Neuron (in vitro differentiated cells): ENCODE results near the gene ZNF276.

Experiments
- H2AFZ ChIP-seq: one replicate; pipeline ENCODE4 v1.6.1; 2013; ENCODE audit warnings: low read depth, mild to moderate bottlenecking, inconsistent platforms, low read length, moderate library complexity
- H3K27me3 ChIP-seq: one replicate; pipeline ENCODE4 v1.6.1; 2013; ENCODE audit warnings: low read length; ENCODE audit not compliant: insufficient read depth
- H3K36me3 ChIP-seq: one replicate; pipeline ENCODE4 v1.6.1; 2013; ENCODE audit warnings: low read length; ENCODE audit not compliant: insufficient read depth
- H3K4me1 ChIP-seq: one replicate; pipeline ENCODE4 v1.6.1; 2013; ENCODE audit warnings: low read length; ENCODE audit not compliant: insufficient read depth
- H3K4me3 ChIP-seq: 2 replicates; pipeline ENCODE4 v1.5.1; 2013; ENCODE audit warnings: mild to moderate bottlenecking, low read length, moderate library complexity
- H3K9me3 ChIP-seq: one replicate; pipeline ENCODE4 v1.6.1; 2013; ENCODE audit warnings: low read length

The ZNF276 gene

DNA sequence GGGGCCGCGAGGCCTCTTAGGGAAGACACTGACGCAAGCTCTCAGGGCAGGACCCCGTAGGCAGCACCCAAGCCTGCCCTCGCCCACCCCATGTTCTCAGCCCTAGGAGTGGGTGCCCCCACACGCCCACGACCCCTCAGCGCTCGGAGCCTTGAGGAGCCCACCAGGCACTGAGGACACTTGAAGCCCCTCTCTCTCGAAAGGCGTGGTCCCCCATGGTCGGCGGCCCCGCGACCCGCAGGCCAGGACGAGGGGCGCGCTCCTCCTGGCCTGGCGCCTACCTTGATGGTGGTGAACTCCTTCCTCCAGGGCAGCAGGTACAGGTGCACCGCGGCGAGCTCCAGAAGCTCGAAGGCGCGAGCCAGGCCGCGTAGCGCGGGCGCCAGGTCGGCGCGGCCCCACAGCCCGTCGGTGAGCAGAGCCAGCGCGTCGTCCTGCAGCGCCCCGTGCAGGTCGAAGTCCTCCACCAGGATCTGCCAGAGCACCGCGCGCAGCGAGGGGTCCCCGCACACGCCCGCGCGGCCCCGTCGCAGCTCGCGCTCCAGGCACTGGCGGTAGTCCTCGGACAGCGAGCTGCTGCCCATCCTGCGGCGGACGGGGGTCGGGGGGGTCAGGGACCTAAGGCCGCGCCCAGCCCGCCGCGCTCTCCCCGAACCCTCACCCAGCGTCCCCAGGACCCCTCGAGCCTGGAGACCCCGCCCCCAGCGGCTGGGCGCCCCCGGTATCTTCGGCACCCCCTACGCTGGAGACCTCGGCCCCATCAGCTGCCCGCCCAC is 20.5 kb upstream of the ZNF276 start:
- no peaks in the 10 kb centered on the region for H3K9me3 ChIP-seq
- H3K4me3 ChIP-seq = peak overlapping the region; percentile 73
- peak overlapping the region; percentile 64 for H2AFZ ChIP-seq

DNA sequence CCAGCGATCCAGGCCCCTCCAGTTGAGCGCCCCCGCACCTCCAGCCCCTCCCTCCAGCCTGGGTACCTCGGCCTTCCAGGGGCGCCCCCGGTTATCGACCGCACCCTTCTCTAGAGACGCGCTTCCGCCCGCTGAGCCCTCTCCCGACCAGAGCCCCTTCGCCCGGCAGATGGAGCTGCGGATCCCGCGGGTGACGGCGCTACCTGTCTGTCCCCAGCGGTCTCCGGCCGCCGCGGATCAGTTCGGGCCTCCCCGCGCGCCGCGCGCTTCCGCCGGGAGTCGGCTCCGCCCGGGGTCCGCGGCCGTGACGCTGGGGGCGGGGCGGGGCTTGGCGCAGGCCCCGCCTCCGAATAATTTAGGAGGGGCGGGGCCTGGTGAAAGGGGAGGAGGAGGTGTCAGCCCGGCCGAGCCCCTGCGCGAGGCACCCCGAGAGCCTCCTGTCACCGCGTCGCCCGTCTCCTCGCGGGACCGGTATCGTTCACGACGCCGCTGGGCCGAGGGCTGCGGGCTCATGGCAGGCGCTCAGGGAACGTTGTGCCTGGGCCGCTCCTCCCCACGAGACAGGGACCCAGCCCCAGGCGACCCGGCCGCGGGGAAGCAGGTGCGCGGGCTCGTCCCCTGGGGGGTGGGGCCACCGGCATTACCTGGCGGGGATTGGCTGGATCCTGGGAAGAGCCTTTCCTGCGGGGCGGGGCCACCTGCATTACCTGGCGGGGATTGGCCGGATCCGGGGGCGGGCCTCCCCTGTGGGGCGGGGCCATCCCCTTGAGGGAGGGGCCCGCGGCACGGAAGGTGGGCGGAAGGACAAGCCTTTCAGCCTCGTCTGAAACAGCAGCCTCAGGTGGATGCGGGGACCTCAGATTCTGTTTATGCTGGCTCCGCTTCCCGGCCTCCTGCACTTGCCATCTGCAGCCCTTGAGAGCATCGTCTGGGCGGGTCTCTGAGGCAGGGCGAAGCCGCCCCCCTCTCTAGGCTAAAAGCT is 19.6 kb upstream of the ZNF276 start, which contains the start of gene SPATA2L:
TSS of gene SPATA2L (minus strand) at position 281 of the 982 bp plus-strand sequence. CDS start 473 bp downstream, outside the sequence.
- Histone ChIP-seq H3K27me3 (no peaks in the 10 kb centered on the region), H3K4me1 (peaks cover 12% of the 10 kb centered on the region), H2AFZ (peak within 1 kb of the TSS; percentile 64), H3K4me3 (peak within 1 kb of the TSS; percentile 73), H3K9me3 (no peaks in the 10 kb centered on the region), H3K36me3 (peaks cover 4% of the 10 kb centered on the region)

More for the DNA sequence above, 20.5 kb upstream of the ZNF276 start:
- no peaks in the 10 kb centered on the region for H3K27me3 ChIP-seq
- peaks cover 12% of the 10 kb centered on the region for H3K4me1 ChIP-seq
- H3K36me3 ChIP-seq = peaks cover 11% of the 10 kb centered on the region

DNA sequence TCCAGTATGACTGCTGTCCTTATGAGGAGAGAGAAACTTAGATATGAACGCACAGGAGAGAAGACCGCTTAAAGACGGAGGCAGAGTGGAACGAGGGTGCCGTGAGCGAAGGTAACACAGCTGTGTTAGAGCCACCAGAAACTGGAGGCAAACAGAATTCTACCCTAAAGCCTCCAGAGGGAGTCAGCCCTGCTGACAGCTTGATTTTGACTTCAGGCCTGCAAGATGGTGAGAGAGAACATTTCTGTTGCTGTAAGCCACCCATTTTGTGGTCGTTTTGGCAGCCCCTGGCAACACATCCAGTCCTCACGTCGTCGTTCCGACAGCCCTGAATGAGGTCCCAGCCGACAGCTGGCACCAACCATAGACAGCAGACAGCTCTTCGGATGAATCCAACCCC is 17.1 kb upstream of the ZNF276 start:
- Histone ChIP-seq H3K36me3 (peaks cover 6% of the 10 kb centered on the region), H3K27me3 (no peaks in the 10 kb centered on the region), H3K9me3 (no peaks in the 10 kb centered on the region), H3K4me3 (no peak overlapping the region), H2AFZ (no peak overlapping the region), H3K4me1 (peaks cover 12% of the 10 kb centered on the region)

DNA sequence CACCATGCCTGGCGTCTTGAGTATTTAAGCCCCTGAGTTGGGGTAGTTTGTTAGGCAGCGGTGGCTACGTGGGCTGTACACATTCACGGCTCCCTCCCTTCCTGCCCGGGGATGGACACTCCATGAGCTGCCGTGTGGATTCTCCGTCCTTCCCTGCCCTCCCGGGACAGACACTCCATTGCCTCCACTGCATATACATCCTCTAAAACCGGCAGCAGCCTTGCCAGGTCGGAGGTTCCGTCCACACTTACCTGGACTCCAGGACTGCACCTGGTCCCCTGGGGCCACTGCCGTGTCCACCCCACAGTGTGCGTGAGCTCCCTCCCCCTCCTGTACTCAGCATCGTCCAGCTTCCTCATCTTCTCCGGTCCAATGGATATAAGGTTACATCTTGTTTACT is 16.3 kb upstream of the ZNF276 start:
- Histone ChIP-seq H3K9me3 (no peaks in the 10 kb centered on the region), H3K27me3 (no peaks in the 10 kb centered on the region), H3K4me3 (no peak overlapping the region), H2AFZ (no peak overlapping the region), H3K36me3 (peaks cover 10% of the 10 kb centered on the region), H3K4me1 (peaks cover 10% of the 10 kb centered on the region)

DNA sequence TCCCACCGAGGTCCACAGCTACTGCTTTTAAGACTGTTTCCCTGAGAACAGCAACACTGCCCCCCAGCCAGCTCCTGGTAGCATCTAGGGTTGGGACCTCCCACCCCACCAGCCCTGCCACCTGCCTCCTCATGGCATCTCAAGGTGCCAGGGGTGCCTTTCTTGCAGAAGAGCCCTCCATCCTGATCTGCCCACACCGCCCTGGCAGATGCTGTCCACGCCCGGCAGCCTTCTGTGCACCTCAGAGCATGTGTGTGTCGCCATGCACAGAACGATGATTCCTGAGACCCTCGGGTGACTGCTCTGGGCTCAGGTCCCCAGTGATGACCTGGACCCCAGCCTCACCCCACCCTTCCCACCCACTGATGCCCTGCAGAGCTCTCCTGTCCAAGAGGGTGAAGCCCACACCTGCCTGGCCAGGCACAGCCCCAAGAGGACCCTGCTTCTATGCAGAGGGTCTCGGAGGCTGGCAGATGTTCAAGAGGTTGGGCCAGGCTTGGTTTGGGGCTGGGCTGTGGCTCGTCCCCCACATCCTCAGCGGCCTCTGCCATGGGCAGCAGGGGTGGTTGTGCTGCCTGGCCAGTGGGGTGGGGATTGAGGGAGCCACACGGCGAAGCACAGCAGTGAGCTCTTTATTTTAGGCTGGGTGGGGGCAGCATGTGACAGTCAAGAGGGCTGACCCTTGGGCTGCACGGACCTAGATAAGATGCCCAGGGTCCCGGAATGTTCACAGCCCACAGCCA is 14.6 kb upstream of the ZNF276 start:
- H2AFZ ChIP-seq = no peak overlapping the region
- peaks cover 15% of the 10 kb centered on the region for H3K36me3 ChIP-seq
- H3K27me3 ChIP-seq = no peaks in the 10 kb centered on the region
- no peaks in the 10 kb centered on the region for H3K9me3 ChIP-seq
- H3K4me1 ChIP-seq = peaks cover 2% of the 10 kb centered on the region
- no peak overlapping the region for H3K4me3 ChIP-seq

DNA sequence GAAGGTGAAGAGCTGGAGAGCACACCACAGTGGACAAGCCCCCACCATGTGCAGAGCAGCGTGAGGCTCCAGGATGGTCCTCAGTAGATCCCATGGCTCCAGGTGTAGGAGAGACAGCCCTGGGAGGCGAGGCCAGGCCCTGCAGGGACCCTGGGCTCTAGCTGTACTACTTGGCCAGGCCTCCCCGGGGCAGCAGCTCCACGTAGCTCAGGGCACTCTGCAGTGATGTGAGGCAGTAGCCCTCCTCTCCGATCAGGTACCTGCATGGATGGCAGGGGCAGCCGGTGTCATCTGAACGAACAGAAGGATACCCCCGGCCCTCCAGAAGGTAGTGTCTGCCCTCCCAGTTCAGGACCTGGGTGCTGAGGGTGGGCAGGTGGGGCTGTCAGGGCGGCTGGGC is 13.6 kb upstream of the ZNF276 start:
- H2AFZ ChIP-seq = no peak overlapping the region
- H3K4me1 ChIP-seq = peaks cover 2% of the 10 kb centered on the region
- H3K27me3 ChIP-seq = no peaks in the 10 kb centered on the region
- H3K4me3 ChIP-seq = no peak overlapping the region
- H3K36me3 ChIP-seq = peaks cover 15% of the 10 kb centered on the region
- H3K9me3 ChIP-seq = no peaks in the 10 kb centered on the region

DNA sequence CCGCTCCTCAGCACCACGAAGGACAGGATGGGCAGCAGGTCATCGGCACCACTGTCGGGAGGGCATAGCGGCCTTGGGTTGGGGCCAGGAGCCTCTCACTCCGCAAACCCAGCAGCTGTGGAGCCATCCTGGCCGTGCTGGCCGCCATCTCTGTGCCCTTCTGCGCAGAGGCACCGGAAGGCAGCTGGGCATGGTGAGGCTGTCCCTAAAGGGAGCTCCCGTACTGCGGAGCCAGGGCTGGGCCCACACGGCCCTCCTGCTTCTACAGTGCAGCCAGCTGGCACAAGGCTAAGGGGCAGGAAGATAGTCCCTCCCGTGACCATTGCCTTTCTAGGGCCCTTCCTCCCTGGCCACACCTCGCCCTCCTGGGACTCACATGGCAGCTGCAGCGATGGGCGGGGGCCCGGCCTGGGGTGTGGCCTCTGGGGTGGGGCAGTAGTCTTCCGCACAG is 12.8 kb upstream of the ZNF276 start:
- Histone ChIP-seq H2AFZ (no peak overlapping the region), H3K4me1 (peaks cover 2% of the 10 kb centered on the region), H3K9me3 (no peaks in the 10 kb centered on the region), H3K36me3 (peaks cover 15% of the 10 kb centered on the region), H3K27me3 (no peaks in the 10 kb centered on the region), H3K4me3 (no peak overlapping the region)

DNA sequence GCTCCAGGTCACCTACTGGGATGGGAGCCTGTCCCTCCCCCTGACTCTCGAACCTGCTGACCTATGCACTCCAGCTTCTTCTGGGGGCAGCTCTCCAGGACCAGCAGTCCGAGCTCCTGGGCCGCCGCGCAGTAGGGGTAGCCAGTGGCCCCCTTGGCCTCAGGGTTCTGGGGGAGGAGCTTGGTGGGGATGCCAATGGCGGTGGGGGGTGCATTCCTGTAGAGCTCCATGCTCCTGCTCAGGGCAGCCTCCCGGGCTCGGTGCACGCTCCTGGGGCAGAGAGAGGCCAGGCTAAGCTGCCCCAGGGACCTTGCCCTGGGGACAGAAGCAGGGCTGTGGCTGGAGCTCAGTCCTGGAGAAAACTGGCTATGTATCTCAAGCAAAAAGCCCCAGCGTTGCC is 12.2 kb upstream of the ZNF276 start:
- H3K4me1 ChIP-seq = peaks cover 2% of the 10 kb centered on the region
- no peak overlapping the region for H2AFZ ChIP-seq
- H3K9me3 ChIP-seq = no peaks in the 10 kb centered on the region
- no peak overlapping the region for H3K4me3 ChIP-seq
- peaks cover 15% of the 10 kb centered on the region for H3K36me3 ChIP-seq
- no peaks in the 10 kb centered on the region for H3K27me3 ChIP-seq

DNA sequence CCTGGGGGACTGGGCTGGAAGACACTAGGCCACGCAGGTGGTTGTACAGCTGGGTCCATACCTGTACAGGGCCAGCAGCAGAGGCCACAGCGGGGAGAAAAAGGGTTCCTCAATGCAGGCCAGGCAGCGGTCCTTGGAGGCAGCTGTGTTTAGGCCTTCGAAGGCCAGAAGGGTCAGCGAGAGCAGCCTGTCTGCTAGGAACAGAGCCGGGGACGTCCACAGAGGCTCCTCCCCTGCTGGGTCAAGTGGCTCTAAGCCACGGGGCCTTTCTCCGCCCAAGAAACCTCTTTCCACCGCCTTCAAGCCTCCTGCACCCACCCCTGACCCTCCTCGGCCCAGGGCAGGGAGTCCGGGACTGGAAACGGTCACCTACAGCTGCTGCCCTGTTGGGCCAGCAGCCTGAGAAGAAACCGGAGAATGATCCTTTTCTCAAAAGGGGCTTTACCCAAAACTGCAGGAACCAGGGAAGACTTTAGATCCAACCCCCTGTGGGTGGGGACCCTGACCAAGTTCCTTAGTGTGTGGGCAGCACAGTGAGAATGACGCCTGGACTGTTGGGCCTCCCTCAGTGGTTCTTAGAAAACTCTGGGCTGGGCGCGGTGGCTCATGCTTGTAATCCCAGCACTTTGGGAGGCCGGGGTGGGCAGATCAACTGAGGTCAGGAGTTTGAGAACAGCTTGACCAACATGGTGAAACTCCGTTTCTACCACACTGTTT is 11.5 kb upstream of the ZNF276 start:
- H3K9me3 ChIP-seq = no peaks in the 10 kb centered on the region
- H2AFZ ChIP-seq = no peak overlapping the region
- no peak overlapping the region for H3K4me3 ChIP-seq
- H3K27me3 ChIP-seq = no peaks in the 10 kb centered on the region
- peaks cover 15% of the 10 kb centered on the region for H3K36me3 ChIP-seq
- H3K4me1 ChIP-seq = peaks cover 2% of the 10 kb centered on the region

DNA sequence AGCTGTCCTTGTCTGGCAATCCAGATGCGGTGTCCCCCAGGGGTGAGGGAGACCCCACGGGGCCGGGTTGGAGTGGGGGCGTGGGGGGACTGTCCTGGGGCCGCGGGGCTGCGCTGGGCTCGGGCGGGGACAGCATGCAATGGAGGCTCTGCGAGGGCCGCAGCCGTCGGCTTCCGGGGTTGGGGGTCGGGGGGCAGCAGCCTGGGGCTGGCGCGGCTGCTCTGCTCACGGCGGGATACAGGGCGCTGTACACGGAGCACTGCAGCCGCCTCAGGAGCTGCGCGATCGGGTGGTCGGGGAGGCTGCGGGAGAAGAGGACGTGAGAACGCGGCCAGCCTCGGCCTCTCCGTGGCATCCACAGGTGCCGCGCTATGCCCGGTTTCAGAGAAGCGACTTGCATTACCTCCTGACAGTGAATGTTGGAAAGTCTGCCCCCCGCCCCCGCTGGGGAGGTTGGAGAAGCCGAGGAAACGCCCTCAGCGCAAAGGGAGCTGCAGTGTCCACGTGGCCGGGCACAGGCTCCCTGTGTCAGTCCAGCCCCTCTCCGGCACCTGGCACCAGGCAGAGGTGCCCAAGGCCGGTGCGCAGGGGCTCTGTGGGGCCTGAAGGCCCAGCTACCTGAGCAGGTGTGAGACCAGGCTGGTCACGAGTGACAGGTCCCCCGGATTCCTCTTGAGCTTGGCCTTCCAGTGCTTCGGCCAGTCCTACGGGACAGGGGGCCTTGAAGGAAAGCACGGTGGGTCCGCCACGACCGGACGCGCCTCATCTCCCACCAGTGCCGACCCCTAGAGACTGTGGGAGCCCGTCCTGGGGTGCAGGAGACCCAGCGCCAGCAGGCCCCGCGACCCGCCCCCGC is 10.4 kb upstream of the ZNF276 start:
- H3K36me3 ChIP-seq = peaks cover 19% of the 10 kb centered on the region
- H3K9me3 ChIP-seq = no peaks in the 10 kb centered on the region
- H3K4me3 ChIP-seq = no peak overlapping the region
- peaks cover 2% of the 10 kb centered on the region for H3K4me1 ChIP-seq
- no peak overlapping the region for H2AFZ ChIP-seq
- H3K27me3 ChIP-seq = no peaks in the 10 kb centered on the region

DNA sequence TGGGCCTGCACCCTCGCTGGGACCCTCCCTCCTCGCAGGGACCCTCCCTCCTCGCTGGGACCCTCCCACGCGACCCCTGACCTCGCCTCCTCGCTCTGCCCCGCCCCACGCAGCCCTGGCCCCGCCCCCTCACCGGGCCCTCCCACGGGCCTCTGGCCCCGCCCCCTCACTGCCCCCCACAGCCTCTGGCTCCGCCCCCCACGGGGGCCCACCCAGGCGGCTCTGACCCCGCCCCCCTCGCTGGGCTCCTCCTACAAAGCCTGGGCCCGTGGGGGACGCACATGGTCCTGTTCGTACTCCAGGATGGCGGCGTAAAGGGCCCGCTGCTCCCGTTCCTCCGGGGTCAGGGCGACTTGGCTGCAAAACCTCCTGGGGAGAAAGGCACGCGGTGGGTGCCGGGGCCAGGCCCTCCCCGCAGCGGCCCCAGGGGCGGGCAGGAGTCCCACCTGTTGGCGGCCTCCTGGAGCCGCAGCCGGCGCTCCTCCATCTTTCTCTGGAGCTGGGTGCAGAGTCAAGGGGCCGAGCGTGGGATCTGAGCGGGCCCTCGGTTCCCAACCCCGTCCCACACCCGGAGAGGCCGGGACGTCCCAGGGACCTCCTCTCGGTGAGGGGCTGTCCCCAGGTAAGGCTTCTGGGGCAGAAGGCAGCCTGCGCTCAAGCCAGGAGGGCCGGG is 9.6 kb upstream of the ZNF276 start:
- peaks cover 19% of the 10 kb centered on the region for H3K36me3 ChIP-seq
- no peak overlapping the region for H2AFZ ChIP-seq
- H3K4me1 ChIP-seq = peaks cover 2% of the 10 kb centered on the region
- no peak overlapping the region for H3K4me3 ChIP-seq
- H3K9me3 ChIP-seq = no peaks in the 10 kb centered on the region
- H3K27me3 ChIP-seq = no peaks in the 10 kb centered on the region
